GM13976 (cell line): ENCODE measurements around the gene LMF1.

Experiments
- DNase-seq: peaks from one replicate; pipeline ENCODE4 v3.0.0; 2012; ENCODE audit warnings: low spot score
- CTCF ChIP-seq: IDR thresholded peaks from 2 replicates; pipeline ENCODE4 v1.5.1; 2012; ENCODE audit warnings: borderline replicate concordance, mild to moderate bottlenecking; ENCODE audit not compliant: insufficient read depth; ENCODE audit errors: extremely low read depth, missing control alignments, control extremely low read depth
- in situ Hi-C: fragments of 300-500 bp; cut with MboI; formaldehyde crosslinking; loops from one replicate; pipeline ENCODE4 v1.12.0; 2022; ENCODE audit warnings: low sequenced_read_pairs, mixed read lengths, inconsistent platforms; ENCODE audit not compliant: unreplicated experiment

LMF1 gene

GRCh38 chr16:818132-818531 is 152.7 kb downstream of the LMF1 start:
- in situ Hi-C loops = no loop called here
- DNase-seq = no peak
- no peak for TF ChIP-seq CTCF

GRCh38 chr16:817001-817906 is 153.5 kb downstream of the LMF1 start:
- no peak for DNase-seq
- in situ Hi-C loops = no loop called here
- TF ChIP-seq CTCF = no peak

GRCh38 chr16:815861-816260 is 154.9 kb downstream of the LMF1 start:
- DNase-seq = no peak
- in situ Hi-C loops = no loop called here
- no peak for TF ChIP-seq CTCF

GRCh38 chr16:814974-815373 is 155.8 kb downstream of the LMF1 start:
- no peak for DNase-seq
- TF ChIP-seq CTCF = no peak
- in situ Hi-C loops = no loop called here

- DNase-seq = no peak
- TF ChIP-seq CTCF = no peak
- in situ Hi-C loops = no loop called here
Measured at GRCh38 chr16:813916-814412, 156.8 kb downstream of the LMF1 start.

- in situ Hi-C loops = no loop called here
- TF ChIP-seq CTCF = peak; percentile 62
- DNase-seq = peak; percentile 78
Measured at GRCh38 chr16:813204-813915, 157.4 kb downstream of the LMF1 start.
